Nucleus accumbens (tissue), 56 donors: ENCODE results near the gene TTC3.
"Not testable (repeated sequence)": the region's sequence is repeated elsewhere in the genome, so short reads cannot be mapped to it uniquely, and the experiment has no call there.

Experiments used
- DNase-seq, 56 donors: peaks; one replicate each; lab custom pipeline; 2025; lab: John Stamatoyannopoulos, UW

The TTC3 gene

GRCh38 chr21:37214952-37215351 lies 141.9 kb downstream of the TTC3 start:
- no peak for DNase-seq

GRCh38 chr21:37219761-37220432 lies 146.8 kb downstream of the TTC3 start:
- peak in 2 of 56 donors; percentile 31 to 34 for DNase-seq

GRCh38 chr21:37220433-37220980 lies 147.5 kb downstream of the TTC3 start:
- peak in 26 of 56 donors; percentile 29 to 70 (median 44) for DNase-seq

GRCh38 chr21:37220981-37221664 lies 148.1 kb downstream of the TTC3 start:
- peak; percentile 53 to 97 (median 86) for DNase-seq

- DNase-seq = not testable (repeated sequence)
These were observed 149.2 kb downstream of the TTC3 start for GRCh38 chr21:37222248-37222647.

GRCh38 chr21:37223804-37224345 lies 150.8 kb downstream of the TTC3 start:
- no peak for DNase-seq

GRCh38 chr21:37224861-37225839 lies 152.1 kb downstream of the TTC3 start:
- DNase-seq = no peak

GRCh38 chr21:37226041-37226920 lies 153.2 kb downstream of the TTC3 start:
- no peak for DNase-seq

GRCh38 chr21:37227071-37228002 lies 154.3 kb downstream of the TTC3 start:
- no peak for DNase-seq

GRCh38 chr21:37228003-37228400 lies 154.9 kb downstream of the TTC3 start:
- DNase-seq = no peak

- DNase-seq = no peak
These were observed 157.7 kb downstream of the TTC3 start for GRCh38 chr21:37230632-37231248.

- no peak for DNase-seq
These were observed 158.2 kb downstream of the TTC3 start for GRCh38 chr21:37231249-37231645.

GRCh38 chr21:37231671-37232070 lies 158.6 kb downstream of the TTC3 start:
- DNase-seq = no peak

- DNase-seq = no peak
These were observed 159.4 kb downstream of the TTC3 start for GRCh38 chr21:37232274-37233018.

- DNase-seq = no peak
These were observed 160.6 kb downstream of the TTC3 start for GRCh38 chr21:37233551-37234146.

GRCh38 chr21:37237346-37237745 lies 164.3 kb downstream of the TTC3 start:
- no peak for DNase-seq

GRCh38 chr21:37237764-37238163 lies 164.7 kb downstream of the TTC3 start:
- no peak for DNase-seq
